ENCODE measurements around the gene MRPL16.

MRPL16 gene

DNA sequence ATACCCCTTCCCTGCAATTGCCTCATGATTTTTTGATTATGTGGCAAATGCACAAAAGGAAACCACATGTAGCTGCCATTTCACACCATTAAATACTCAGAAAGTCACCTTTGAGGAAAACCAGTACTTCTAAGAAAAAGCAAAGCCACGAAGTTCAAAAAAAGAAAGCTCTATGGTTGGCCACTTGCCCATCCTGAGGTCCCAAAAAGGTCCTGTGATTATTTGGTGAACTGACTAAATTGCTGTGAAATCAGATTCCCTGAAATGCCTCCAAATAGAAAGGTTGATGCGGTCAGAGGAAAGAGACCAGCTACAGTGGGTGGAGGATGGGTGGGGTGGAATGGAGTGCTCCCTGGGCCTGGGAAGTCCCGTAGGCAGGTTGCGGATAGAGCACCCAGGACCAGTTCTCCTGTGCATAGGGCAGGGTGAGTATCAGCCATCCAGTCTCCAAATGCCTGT is 26.9 kb downstream of the MRPL16 start:
- CTCF ChIA-PET, result interaction anchor here (0.7 kb wide), 1 partner anchor 28 kb away, joined by 3 read pairs; no protein-coding TSS in a partner anchor
- POLR2A ChIA-PET, result no interaction called here
- TF ChIP-seq ZNF214 (tag by site-specific recombination; IDR thresholded peaks at IDR 0.05; ENCODE audit: borderline replicate concordance) (no peak), RBAK (tag by site-specific recombination; IDR thresholded peaks at IDR 0.05) (no peak), ZNF426 (tag by site-specific recombination; IDR thresholded peaks at IDR 0.05) (no peak), ZNF140 (tag by site-specific recombination; IDR thresholded peaks at IDR 0.05) (no peak), ZNF239 (tag by site-specific recombination; IDR thresholded peaks at IDR 0.05) (no peak), GLI2 (tag by site-specific recombination; IDR thresholded peaks at IDR 0.05; ENCODE audit: borderline replicate concordance, low read depth) (no peak), ZNF585B (tag by site-specific recombination; IDR thresholded peaks at IDR 0.05) (no peak), ZNF133 (tag by site-specific recombination; IDR thresholded peaks at IDR 0.05) (no peak), ZNF223 (tag by site-specific recombination; IDR thresholded peaks at IDR 0.05) (no peak), ZNF335 (tag by site-specific recombination; conservative IDR thresholded peaks at IDR 0.05) (no peak), KLF16 (tag by site-specific recombination; IDR thresholded peaks at IDR 0.05) (no peak), ZNF623 (tag by site-specific recombination; IDR thresholded peaks at IDR 0.05) (no peak)
- TF ChIP-seq, protein P1, sequence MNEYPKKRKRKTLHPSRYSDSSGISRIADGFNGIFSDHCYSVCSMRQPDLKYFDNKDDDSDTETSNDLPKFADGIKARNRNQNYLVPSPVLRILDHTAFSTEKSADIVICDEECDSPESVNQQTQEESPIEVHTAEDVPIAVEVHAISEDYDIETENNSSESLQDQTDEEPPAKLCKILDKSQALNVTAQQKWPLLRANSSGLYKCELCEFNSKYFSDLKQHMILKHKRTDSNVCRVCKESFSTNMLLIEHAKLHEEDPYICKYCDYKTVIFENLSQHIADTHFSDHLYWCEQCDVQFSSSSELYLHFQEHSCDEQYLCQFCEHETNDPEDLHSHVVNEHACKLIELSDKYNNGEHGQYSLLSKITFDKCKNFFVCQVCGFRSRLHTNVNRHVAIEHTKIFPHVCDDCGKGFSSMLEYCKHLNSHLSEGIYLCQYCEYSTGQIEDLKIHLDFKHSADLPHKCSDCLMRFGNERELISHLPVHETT (tag by site-specific recombination; IDR thresholded peaks at IDR 0.05), result no peak
- TF ChIP-seq, protein P2, sequence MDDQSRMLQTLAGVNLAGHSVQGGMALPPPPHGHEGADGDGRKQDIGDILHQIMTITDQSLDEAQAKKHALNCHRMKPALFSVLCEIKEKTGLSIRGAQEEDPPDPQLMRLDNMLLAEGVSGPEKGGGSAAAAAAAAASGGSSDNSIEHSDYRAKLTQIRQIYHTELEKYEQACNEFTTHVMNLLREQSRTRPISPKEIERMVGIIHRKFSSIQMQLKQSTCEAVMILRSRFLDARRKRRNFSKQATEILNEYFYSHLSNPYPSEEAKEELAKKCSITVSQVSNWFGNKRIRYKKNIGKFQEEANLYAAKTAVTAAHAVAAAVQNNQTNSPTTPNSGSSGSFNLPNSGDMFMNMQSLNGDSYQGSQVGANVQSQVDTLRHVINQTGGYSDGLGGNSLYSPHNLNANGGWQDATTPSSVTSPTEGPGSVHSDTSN (CRISPR knock-in tag; IDR thresholded peaks at IDR 0.05), result no peak
- TF ChIP-seq, protein P3, sequence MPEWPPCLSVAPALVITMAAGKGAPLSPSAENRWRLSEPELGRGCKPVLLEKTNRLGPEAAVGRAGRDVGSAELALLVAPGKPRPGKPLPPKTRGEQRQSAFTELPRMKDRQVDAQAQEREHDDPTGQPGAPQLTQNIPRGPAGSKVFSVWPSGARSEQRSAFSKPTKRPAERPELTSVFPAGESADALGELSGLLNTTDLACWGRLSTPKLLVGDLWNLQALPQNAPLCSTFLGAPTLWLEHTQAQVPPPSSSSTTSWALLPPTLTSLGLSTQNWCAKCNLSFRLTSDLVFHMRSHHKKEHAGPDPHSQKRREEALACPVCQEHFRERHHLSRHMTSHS (tag by site-specific recombination; IDR thresholded peaks at IDR 0.05), result no peak
- Histone ChIP-seq H3K36me3 (ENCODE audit: control insufficient read depth in 2 of 2, insufficient read depth in 1 of 2, low read length in 2 of 2) (peaks cover 0 to 43% of the 10 kb centered on the region in 2 experiments; a peak in 2 of 3 replicates), H3K9me3 (ENCODE audit: control insufficient read depth, insufficient read depth, low read depth, low read length) (no peaks in the 10 kb centered on the region), H3K4me3 (ENCODE audit: low read depth, low read length) (no peak overlapping the region), H3K27ac (ENCODE audit: extremely low read depth, low read depth, low read length) (no peak overlapping the region), H3K4me1 (ENCODE audit: control insufficient read depth, insufficient read depth, low read length) (no peaks in the 10 kb centered on the region)

DNA sequence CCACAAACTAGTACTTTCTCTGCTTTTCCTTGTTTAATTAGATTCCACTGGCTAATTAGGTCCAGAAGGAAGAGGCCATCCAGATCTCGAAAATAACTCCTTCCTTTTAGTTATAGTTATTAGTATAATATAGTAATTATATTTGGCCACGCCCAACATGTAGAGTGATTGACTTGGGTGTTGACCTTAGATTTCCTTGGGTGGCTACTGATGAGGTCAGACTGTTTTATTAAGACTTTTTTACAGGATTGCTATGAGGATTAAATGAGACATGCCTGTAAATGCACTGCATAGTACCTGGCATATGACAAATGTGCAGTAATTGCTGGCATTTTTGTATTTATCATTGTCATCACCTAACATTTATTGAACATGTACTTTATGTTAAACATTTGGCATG is 28.5 kb downstream of the MRPL16 start:
- peaks cover 0 to 34% of the 10 kb centered on the region in 2 experiments; a peak in 2 of 3 replicates for H3K36me3 ChIP-seq (ENCODE audit: control insufficient read depth in 2 of 2, insufficient read depth in 1 of 2, low read length in 2 of 2)
- H3K9me3 ChIP-seq (ENCODE audit: control insufficient read depth, insufficient read depth, low read depth, low read length), result no peaks in the 10 kb centered on the region
- no peak overlapping the region for H3K27ac ChIP-seq (ENCODE audit: extremely low read depth, low read depth, low read length)
- TF ChIP-seq, protein P4, sequence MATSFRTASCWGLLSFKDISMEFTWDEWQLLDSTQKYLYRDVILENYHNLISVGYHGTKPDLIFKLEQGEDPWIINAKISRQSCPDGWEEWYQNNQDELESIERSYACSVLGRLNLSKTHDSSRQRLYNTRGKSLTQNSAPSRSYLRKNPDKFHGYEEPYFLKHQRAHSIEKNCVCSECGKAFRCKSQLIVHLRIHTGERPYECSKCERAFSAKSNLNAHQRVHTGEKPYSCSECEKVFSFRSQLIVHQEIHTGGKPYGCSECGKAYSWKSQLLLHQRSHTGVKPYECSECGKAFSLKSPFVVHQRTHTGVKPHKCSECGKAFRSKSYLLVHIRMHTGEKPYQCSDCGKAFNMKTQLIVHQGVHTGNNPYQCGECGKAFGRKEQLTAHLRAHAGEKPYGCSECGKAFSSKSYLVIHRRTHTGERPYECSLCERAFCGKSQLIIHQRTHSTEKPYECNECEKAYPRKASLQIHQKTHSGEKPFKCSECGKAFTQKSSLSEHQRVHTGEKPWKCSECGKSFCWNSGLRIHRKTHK (tag by site-specific recombination; IDR thresholded peaks at IDR 0.05), result peak; percentile 68
- TF ChIP-seq ZNF843 (tag by site-specific recombination; IDR thresholded peaks at IDR 0.05) (no peak), KLF1 (tag by site-specific recombination; IDR thresholded peaks at IDR 0.05) (no peak)
- H3K4me1 ChIP-seq (ENCODE audit: control insufficient read depth, insufficient read depth, low read length), result peaks cover 2% of the 10 kb centered on the region; the same call in 1 of the 2 replicates
- CTCF ChIA-PET, result interaction anchor here (0.6 kb wide), 1 partner anchor 13 kb away, joined by 4 read pairs; no protein-coding TSS in a partner anchor
- no peak overlapping the region for H3K4me3 ChIP-seq (ENCODE audit: low read depth, low read length)
- POLR2A ChIA-PET, result no interaction called here

DNA sequence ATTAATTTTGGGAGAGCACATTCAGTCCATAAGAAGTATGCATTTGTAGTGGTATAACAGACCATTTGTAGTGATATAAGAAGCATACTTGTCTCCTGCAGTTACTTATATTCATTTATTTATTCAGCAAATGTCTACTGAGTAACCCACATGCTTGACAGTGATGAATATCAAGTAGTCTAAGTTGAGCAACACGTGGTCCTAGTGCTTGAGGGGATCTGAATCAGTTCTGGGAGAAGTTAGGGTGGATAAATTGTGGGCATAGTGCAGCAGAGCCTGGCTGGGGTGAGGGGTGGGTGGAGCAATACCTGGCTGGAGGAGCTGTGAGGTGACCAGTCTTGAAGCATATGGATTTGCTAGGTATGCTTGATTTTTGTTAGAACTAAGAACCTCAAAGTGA is 31.1 kb downstream of the MRPL16 start:
- H3K36me3 ChIP-seq (ENCODE audit: control insufficient read depth in 2 of 2, insufficient read depth in 1 of 2, low read length in 2 of 2), result peaks cover 0 to 47% of the 10 kb centered on the region in 2 experiments; a peak in 2 of 3 replicates
- H3K27ac ChIP-seq (ENCODE audit: extremely low read depth, low read depth, low read length), result no peak overlapping the region
- ChIA-PET CTCF (no interaction called here), POLR2A (no interaction called here)
- H3K4me1 ChIP-seq (ENCODE audit: control insufficient read depth, insufficient read depth, low read length), result peaks cover 7% of the 10 kb centered on the region; the same call in 1 of the 2 replicates
- no peak overlapping the region for H3K4me3 ChIP-seq (ENCODE audit: low read depth, low read length)
- H3K9me3 ChIP-seq (ENCODE audit: control insufficient read depth, insufficient read depth, low read depth, low read length), result no peaks in the 10 kb centered on the region
- TF ChIP-seq ZNF530 (tag by site-specific recombination; IDR thresholded peaks at IDR 0.05; ENCODE audit: low read depth) (no peak), ZNF48 (tag by site-specific recombination; IDR thresholded peaks at IDR 0.05) (no peak), RBAK (tag by site-specific recombination; IDR thresholded peaks at IDR 0.05) (no peak), ZNF629 (tag by site-specific recombination; IDR thresholded peaks at IDR 0.05) (no peak)
- TF ChIP-seq, protein P5, sequence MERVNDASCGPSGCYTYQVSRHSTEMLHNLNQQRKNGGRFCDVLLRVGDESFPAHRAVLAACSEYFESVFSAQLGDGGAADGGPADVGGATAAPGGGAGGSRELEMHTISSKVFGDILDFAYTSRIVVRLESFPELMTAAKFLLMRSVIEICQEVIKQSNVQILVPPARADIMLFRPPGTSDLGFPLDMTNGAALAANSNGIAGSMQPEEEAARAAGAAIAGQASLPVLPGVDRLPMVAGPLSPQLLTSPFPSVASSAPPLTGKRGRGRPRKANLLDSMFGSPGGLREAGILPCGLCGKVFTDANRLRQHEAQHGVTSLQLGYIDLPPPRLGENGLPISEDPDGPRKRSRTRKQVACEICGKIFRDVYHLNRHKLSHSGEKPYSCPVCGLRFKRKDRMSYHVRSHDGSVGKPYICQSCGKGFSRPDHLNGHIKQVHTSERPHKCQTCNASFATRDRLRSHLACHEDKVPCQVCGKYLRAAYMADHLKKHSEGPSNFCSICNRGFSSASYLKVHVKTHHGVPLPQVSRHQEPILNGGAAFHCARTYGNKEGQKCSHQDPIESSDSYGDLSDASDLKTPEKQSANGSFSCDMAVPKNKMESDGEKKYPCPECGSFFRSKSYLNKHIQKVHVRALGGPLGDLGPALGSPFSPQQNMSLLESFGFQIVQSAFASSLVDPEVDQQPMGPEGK (tag by site-specific recombination; IDR thresholded peaks at IDR 0.05), result no peak
- TF ChIP-seq, protein P6, sequence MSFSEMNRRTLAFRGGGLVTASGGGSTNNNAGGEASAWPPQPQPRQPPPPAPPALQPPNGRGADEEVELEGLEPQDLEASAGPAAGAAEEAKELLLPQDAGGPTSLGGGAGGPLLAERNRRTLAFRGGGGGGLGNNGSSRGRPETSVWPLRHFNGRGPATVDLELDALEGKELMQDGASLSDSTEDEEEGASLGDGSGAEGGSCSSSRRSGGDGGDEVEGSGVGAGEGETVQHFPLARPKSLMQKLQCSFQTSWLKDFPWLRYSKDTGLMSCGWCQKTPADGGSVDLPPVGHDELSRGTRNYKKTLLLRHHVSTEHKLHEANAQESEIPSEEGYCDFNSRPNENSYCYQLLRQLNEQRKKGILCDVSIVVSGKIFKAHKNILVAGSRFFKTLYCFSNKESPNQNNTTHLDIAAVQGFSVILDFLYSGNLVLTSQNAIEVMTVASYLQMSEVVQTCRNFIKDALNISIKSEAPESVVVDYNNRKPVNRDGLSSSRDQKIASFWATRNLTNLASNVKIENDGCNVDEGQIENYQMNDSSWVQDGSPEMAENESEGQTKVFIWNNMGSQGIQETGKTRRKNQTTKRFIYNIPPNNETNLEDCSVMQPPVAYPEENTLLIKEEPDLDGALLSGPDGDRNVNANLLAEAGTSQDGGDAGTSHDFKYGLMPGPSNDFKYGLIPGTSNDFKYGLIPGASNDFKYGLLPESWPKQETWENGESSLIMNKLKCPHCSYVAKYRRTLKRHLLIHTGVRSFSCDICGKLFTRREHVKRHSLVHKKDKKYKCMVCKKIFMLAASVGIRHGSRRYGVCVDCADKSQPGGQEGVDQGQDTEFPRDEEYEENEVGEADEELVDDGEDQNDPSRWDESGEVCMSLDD (tag by site-specific recombination; IDR thresholded peaks at IDR 0.05), result no peak

Data from HEK293 (cell line).